ENCODE data around the gene SLC25A20.
"Not testable (repeated sequence)": the region's sequence is repeated elsewhere in the genome, so short reads cannot be mapped to it uniquely, and the experiment has no call there.

The SLC25A20 gene, protein sequence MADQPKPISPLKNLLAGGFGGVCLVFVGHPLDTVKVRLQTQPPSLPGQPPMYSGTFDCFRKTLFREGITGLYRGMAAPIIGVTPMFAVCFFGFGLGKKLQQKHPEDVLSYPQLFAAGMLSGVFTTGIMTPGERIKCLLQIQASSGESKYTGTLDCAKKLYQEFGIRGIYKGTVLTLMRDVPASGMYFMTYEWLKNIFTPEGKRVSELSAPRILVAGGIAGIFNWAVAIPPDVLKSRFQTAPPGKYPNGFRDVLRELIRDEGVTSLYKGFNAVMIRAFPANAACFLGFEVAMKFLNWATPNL

GRCh38 chr3:48898383-48899234, at the start of gene SLC25A20:
TSS of gene SLC25A20 (minus strand) at chr3:48898882. CDS start at chr3:48898794, 88 bp downstream.
- peak; percentile 90 for DNase-seq

- DNase-seq: no peak
Observed at GRCh38 chr3:48945891-48946549, 47.3 kb upstream of the SLC25A20 start.

DNA sequence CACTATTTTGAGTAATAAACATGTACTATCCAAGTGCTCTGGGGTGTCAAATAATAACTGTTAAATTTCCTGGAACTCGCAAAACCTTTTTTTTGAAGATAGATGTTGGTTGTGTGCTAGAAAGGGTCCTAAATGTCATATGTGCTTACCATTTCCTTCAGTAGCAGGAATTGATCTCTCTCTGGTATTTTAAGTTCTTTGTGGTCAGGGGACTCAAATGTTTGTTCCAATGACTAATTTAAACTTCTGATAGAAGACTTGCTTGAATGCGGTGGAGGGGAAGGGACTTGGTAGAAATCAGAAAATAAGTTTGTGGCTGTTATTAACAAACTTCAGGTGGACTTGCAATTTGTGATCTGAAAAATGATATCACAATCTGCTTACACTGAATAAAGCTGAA, 46.8 kb upstream of the SLC25A20 start:
- no peak for DNase-seq

- DNase-seq: no peak
Observed at GRCh38 chr3:48938689-48939088, 40.0 kb upstream of the SLC25A20 start.

- DNase-seq: no peak
Observed at GRCh38 chr3:48938156-48938555, 39.5 kb upstream of the SLC25A20 start.

- DNase-seq: no peak
Observed at GRCh38 chr3:48935530-48935929, 36.8 kb upstream of the SLC25A20 start.

DNA sequence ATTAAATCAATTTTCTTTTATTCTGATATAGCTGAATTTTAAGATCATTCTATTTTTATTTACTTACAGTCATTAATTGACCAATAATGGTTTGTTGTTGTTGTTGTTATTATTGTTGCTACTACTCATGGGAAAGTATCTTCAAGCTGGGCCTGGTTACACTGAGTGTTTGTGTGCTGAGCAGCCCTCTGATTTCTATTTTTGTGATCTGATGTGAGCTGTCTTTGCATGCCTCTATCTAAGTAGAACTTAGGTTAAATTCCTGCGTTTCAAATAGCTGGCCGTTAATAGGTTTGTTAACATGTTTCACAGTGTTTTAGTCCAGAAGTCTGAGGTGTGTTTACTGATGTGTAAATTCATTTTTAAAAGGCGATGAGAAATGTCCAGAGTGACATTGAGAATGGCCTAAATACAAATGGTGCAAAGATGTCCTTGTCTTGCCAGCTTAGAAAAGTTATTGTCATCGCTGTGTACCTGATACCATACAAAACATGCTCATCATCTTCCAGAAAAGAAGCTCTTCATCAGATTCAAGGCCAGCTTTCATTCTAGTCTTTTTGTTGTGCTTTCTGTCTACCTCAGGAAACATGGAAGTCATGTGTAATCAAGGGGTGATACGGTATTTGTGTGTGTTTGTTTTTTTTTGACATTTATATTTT, 35.8 kb upstream of the SLC25A20 start:
- DNase-seq: no peak

DNA sequence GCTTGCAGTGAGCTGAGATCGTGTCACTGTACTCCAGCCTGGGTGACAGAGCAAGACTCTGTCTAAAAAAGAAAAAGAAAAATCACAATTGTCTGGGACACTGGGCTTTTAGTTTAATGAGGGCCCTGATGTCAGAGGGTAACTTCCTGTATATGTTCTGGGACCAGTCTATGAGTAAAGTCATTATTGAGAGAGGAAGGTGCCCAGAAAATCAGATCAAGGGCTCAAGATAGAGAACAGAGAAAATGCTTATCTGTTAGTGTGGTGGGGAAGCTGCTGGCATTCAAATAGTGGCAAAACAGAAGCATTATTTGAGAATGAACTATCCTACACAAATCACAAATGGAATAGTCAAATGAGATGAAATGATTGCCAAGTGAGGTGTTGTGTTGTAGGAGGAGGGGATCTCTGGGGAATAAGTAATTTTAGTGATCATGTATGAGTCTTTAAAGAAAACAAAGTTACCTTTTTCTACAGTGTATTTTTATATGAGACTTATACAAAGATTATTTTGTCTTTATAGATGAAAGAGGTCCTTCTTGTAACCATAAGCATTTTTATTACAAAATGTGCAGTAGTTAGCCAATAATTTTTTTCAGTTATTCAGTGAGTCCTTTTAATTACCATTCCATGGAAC, 33.4 kb upstream of the SLC25A20 start:
- no peak for DNase-seq

GRCh38 chr3:48930590-48930989, 31.9 kb upstream of the SLC25A20 start:
- DNase-seq: no peak

DNA sequence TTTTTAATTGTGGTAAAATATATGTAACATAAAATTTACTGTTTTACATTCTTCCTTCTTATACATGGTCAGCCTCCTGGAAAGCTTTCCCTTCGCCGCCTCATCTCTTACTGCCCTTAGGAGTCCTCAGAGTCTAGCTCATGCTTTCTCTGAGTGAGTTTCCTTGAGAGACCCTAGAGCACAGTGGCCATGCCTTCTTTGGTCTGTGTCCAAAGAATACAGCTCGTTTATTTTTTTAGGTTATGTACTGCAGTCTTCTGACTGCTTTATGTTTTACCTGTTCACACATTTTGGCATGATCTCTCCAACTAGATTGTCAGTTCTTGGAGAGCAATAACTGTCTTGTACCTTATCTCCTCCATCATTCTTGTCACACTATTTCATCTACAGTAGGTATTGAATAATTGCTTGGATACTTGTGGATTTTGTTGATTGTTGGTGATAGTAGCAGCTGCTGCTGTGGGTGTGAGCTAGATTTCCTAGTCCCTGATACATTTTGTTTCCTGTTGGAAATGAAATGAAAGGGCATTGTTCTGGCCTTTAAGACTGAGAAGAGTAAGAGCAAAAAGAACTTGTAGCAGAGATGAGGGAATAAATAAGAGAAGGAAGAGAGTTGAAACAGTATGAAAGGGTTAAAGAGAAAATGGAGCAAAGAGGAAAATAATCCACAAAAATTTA, 30.8 kb upstream of the SLC25A20 start:
- DNase-seq: no peak

- DNase-seq: no peak
Observed at GRCh38 chr3:48928679-48929078, 30.0 kb upstream of the SLC25A20 start.

GRCh38 chr3:48927928-48928327, 29.2 kb upstream of the SLC25A20 start:
- no peak for DNase-seq

GRCh38 chr3:48926425-48927392, 28.0 kb upstream of the SLC25A20 start:
- no peak for DNase-seq

- peak; percentile 34 for DNase-seq
Observed at GRCh38 chr3:48919215-48920138, 20.8 kb upstream of the SLC25A20 start.

DNA sequence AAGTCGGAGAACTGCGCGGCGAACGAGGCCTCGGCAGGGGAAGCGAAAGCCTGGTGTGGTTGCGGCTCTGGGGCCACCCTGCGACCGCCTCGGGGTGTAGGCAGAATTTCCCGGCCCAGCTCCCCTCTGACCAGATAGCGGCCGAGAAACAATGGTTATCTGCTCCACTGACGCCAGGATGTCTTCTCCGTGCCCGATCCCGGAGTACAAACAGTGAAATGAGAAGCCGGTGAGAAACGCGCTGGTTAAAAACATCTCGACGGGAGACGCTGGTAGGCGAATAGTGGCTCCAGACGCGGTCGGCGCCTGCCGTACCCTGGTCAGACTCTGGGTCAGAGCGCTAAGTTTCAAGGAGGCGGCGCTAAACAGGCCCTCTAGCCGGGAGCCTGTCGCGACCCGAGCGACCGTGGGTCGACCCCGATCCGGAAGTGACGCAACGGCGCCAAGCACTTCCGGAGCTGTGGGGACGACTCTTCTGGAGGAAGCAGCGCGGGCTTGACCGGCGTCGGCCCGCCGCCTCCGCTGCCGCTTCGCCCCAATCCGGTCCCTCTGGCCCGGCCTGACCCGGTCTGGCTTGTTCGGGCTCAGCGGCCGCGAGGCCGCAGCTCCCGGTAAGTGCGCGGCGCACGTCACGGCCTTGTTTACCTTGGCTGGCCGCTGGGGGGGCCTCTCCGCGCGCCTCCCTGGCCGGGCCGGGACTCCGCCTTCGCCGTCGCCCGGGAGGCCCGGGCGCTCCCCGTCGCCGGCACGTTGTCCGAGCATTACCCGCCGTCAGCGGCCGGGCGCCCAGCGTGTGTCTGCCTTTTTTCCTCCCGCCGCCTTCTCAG, 19.9 kb upstream of the SLC25A20 start, which contains the start of gene ARIH2:
TSS of gene ARIH2 (plus strand) at position 455 of the 827 bp plus-strand sequence. CDS start 8,717 bp downstream, outside the sequence.
- DNase-seq: peak; percentile 85

- no peak for DNase-seq
Observed at GRCh38 chr3:48915296-48915695, 16.6 kb upstream of the SLC25A20 start.

DNA sequence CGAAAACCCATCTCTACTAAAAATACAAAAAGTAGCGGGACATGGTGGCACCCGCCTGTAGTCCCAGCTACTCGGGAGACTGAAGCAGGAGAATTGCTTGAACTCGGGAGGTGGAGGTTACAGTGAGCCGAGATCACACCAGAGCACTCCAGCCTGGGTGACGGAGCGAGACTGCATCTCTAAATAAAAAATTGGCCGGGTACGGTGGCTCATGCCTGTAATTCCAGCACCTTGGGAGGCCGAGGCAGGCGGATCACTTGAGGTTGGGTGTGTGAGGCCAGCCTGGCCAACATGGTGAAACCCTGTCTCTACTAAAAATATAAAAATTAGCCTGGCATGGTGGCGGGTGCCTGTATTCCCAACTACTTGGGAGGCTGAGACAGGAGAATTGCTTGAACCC, 8.3 kb upstream of the SLC25A20 start:
- DNase-seq: not testable (repeated sequence)

- peak; percentile 26 for DNase-seq
Observed at GRCh38 chr3:48899273-48899672, 591 bp upstream of the SLC25A20 start.
